Activated CD4-positive, alpha-beta T cell treated with anti-CD3 and anti-CD28 coated beads, Interleukin-10, Interleukin-2, amounts not matched to agents 100 ng/mL and 50 ng/mL, durations not matched to agents 16 hours and 8 hours (primary cell): ENCODE measurements around the gene RSU1.
A peak's percentile ranks its signal among the peaks of the same experiment; 100 is the strongest.
"Not testable (repeated sequence)": the region's sequence is repeated elsewhere in the genome, so short reads cannot be mapped to it uniquely, and the experiment has no call there.

Experiments used
- DNase-seq: peaks from one replicate; pipeline ENCODE4 v3.0.0-alpha.2; 2020

Gene RSU1

DNA sequence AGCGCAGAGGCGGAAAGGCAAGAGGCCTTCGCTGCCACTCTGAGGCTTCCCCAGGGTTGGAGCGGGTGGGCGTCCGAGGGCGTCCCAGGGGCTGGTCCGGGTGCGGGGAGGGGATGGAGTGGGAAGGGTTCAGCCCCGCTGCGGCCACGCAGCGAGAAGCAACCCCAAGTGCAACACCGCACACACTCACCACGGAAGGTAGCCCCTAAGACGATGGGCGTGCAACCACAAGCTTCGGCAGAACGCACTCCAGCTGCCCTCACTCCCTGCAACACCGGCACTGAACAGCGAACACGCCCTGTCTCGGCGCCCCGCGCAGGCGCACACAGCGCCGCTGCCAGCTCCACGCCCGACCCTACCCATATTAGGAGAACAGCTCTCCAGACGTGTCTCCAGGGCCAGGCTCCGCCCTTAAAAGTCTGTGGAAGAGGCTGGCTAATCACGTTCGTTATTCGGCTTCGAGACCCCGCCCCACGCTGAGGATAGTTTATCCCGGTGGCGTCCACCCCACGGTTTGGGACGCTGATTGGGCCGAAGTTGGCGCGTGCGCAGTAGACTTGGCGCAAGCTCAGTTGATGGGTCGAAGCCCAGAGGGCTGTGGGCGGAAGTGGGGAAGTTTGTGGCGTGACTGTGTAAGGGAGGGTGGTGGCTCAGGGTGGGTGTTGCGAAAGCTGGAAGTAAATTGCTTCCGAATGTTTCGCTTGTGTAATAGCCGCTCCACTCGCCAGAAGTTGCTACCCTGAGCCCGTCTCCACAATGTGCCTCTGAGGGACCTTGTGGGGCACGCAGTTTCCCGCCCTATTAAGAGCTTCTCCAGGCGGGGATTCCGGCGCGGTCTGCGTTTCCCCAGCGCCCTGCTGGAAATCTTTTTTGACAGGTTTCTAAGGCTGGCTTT, at the start of gene RSU1:
Gene RSU1, minus strand, starts transcription at position 300 of the 895 bp plus-strand sequence. CDS start 343 bp downstream, outside the sequence.
- DNase-seq: peak; percentile 100

DNA sequence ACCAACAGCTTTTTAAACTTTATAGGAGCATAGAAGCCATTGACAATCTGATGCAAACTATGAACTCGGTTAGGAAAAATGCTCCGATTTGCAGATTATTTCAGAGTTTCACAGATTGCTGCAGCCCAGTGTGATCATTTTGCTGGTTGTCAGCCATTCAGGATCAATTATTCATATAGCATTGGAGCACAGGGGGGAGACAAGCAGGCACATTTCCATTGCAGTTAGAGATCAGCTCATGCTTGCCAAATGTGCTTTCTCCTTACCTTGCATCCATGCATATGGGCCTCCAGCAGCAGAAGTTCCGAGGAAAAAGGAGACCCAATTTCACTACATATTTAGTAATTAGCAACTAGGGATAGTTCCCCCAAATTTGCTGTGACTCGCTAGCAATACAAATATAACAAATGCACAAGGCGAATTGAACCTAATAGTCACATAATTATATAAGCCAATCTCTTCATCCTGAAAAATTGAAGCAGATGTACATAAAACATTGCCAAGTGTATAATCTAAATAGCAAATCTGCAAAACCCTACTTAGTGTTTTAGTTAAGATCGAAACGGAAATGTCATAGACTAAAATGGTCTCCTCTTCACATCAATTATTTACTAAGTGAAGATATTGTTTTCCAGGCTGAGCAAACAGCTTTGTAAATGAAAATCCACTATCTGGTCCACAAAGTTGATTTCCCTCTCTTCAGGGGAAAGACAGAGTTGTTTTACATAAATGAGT, 49.5 kb upstream of the RSU1 start:
- DNase-seq: no peak

DNA sequence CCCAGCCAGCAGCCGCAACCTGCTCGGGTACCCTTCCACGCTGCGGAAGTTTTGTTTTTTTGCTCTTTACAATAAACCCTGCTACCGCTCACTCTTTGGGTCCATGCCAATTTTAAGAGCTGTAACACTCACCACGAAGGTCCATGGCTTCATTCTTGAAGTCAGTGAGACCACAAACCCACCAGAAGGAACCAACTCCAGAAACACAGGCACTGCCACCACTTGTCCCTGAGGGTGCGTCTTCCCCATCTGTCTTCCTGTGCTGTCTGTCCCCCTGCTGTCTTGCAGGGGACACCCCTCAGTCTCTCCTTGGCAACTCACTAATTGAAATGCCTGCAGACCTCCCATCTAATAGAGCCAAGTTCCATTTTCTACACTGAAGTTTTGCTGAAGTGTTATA, 48.5 kb upstream of the RSU1 start:
- no peak for DNase-seq

DNA sequence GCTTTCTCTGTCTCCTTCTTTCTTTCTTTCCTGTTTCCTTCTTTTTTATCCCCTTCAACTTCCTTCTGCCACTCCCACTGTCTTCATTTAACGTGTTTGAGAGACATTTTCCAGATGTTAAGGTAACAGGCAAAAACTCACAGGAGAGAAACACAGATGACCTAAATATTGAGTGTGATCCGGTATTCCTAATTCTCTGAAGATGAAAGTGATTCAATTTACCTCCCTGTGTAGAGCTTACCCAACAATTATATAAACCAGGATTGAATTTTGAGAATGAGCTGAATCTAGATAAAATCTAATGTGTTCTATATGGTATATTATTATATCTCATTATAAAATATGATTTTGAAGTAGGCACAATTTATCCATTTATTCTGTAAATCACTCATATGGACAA, 46.5 kb upstream of the RSU1 start:
- DNase-seq: no peak

DNA sequence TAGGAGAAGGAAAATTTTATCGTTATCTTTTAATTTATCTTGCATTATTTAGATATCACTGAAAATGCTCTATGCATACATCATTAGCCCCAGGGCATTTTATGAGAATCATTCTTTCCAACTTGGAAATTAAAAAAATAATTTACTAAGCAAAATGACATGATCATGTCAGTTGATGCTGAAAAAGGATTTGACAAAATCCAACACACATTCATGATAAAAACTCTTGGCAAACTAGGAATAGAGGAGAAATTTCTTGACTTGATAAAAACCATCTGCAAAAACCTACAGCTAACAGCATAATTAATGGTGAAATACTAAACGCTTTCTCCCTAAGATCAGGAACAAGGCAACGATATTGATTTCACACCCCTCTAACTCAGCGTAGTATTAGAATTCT, 40.2 kb upstream of the RSU1 start:
- DNase-seq: no peak

DNA sequence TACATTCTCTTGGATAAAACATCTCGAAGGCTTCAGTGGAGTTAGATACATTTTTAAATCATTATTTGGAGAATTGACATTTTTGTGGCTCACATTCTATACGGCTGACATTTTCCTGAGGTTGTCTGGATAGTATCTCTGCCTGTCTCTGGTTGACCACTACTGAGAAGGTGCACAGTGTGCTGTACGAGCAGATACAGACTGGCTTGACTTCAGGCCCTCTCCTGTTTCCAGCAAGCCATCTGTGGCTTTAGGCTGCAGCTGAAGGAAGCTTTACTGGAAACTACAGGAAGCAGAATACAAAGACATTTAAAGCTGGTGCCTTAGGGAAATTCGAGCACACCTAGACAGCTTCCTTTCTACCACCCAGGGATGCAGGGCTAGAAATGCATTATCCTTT, 39.3 kb upstream of the RSU1 start:
- DNase-seq: no peak

DNA sequence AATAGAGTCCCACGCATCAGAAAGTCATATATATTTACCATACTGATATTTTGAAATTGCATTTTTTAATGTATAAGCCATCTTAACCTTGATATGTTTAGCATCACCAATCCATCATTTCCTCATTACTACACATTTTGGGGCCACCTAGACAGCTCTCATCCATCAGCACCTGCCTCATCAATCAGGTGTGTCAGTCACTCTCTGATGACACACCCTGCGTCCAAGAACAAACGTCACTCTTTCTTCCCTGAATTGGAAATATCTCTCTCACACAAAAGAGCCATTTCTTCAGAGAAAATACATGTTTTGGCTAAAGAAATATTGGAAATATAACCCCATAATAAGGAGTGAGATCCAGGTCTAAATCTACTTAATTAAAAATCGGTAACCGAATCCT, 38.9 kb upstream of the RSU1 start:
- DNase-seq: no peak

DNA sequence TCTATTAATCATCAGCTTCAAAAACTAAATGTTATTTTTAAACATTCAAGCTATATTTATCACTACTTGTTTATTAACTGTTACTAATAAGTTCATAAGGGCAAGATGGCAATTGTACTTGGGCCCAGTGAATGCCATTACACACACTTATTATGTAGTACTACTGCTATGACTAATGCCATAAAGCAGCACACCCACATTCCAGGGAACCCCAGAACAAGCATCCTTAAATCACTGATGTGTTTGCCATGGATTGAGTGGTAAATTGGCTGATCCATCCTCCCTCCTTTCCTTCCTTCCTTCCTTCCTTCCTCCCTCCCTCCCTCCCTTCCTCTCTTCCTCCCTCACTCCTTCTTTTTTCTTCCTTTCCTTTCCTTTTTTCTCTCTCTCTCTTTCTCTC, 37.4 kb upstream of the RSU1 start:
- DNase-seq: no peak

DNA sequence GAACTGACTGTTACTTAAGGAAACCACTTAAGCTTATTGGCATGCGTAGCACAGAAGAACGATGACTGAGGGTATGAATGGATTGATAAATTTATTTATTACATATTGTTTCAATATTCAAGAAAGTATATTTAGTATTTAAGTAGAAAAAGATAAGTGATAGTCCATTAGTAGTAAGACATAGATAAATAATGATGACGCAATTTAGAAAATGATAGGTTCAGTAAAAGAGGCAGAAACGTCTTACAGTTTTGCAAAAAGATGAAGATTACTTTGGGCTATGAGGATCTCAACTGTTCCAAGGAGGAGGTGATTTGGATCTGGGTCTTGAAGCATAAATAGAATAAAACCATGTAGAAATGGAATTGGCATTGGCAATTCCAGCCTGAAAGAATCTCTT, 36.6 kb upstream of the RSU1 start:
- no peak for DNase-seq

DNA sequence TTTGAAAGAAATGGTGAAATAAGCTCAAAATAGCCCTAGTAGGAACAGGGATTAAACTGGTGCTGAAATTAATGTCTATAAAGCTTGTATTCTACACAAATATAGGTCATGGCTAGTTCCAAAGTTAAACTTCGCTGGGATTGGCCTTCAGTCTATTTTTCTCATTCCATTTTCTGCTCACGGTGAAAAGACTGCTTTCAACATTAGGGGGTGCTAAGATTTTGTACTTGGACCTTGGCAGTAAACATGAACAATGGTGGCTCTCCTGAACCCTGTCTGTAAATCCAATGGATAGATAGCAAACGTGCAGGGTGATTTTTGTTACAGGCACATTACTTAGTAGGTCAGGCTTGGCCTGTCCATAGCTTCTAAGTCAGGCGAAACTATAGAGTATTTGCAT, 36.0 kb upstream of the RSU1 start:
- peak; percentile 32 for DNase-seq

DNA sequence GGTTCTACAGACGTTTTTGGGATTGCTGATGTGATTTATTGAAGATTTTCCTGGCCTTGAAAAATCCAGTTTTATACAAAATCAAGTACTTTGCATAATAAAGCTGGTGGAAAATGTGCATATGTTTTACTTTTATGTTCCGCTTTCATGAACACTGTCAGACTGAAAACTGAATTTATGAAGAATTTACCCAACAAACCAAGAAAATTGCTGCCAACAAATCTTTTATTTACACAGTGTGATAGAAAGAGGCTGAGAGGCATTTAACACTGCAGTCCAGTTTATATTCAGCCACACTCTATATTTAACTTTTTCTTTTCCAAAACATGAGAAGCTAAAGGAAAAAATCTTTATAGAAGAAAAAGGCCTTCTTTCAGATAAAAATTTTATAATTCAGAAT, 35.4 kb upstream of the RSU1 start:
- DNase-seq: no peak

DNA sequence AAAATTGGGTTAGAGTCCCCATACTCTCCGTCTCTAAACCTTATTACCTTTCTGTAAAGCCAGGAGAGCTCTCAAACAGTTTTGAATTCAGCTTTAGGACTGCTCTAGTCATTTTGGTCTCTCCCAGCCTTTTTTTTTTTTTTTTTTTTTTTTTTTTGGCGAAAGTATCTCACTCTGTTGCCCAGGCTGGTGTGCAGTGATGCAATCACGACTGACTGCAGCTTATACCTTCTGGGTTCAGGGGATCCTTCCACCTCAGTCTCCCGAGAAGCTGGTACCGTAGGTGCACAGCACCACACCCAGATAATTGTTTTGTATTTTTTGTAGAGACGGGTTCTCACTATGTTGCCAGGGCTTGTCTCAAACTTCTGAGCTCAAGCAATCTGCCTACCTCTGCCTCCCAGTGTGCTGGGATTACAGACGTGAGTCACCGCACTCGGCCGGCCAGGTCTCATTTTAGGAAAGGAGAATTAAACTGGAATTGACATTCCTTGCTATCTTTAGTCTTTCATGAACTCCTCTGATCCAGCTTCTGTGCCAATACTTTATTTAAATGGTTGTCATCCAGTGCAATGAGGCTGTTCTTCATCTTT, 31.4 kb upstream of the RSU1 start:
- no peak for DNase-seq

DNA sequence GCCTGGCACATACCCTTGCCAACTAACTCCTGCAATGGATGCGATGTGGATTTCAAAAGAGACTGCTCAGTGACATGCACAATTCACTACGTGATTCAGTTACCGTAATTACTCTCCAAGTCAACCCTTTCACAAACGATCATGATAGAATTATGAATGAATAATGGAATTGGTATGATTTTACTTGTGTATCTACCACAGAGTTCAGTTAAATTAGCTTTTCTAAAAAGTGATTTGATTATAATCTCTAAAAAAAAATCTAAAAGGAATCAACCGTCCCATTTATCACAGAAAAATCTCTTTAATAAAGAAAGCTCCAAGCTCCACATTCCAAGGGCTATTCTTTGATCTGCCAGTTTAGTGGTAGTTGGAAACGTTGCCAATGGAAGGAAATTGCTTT, 30.4 kb upstream of the RSU1 start:
- no peak for DNase-seq

DNA sequence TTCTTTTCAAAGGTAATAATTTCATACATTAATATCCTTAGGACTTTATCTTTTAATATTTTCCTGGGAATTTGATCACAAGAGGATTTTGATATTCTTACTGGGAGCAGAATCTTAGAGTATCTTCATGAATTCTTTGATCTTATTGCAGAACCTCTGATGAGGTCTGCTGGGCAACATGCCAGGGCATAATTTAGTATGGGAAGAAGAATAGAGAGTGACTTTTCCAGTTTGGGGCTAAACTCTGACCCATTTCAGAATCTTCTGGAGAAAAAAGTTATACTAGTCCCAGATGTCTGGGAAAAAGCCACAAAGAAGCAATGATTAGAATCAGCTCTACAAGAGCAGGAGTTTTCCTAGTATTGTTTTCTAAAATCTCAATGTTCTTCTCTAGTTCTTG, 28.0 kb upstream of the RSU1 start:
- DNase-seq: no peak

DNA sequence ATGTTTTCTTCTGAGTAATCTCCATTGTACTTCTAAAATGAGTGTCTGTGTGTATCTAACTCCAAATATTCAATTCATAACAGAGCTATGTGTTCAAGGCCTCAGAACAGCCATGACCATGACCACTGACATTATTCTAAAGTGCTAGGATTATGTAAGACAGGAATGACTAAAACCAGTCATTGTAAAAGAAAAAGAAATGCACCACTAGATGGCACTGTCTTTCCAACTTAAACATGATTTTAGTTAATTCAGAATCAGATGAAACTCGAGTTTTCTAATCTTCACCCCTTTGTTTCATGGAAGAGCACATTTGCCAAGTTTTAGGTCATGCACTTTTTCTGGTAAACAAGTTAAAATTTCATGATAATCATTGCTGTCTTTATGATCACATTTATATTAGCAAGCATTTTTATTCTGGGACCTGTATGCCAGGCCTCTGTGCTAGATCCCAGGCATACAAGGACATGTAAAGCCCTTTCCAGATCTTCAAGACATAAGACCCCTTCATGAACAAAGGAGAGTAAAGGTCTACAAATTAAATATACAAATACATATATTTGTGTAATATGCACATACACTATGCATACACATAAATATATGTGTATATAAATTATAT, 26.1 kb upstream of the RSU1 start:
- peak; percentile 80 for DNase-seq

DNA sequence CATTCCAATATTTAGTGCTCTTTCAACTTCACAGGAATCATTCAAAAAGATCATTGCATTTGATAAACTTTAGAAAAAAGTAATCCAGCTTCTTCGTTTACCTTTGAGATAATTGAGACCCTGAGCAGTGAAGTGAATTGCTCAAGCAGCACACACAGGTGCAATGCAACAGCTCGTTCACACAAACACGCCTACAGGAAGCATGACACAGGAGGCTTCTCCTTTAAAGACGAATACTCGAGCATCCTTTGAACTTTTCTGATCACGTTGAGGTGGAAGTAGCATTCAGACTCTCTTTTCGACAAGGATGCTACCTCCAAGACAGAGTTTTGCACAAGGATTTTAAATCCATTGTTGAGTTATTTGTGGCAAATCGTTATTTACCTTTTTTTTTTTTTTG, 18.0 kb upstream of the RSU1 start:
- peak; percentile 48 for DNase-seq

DNA sequence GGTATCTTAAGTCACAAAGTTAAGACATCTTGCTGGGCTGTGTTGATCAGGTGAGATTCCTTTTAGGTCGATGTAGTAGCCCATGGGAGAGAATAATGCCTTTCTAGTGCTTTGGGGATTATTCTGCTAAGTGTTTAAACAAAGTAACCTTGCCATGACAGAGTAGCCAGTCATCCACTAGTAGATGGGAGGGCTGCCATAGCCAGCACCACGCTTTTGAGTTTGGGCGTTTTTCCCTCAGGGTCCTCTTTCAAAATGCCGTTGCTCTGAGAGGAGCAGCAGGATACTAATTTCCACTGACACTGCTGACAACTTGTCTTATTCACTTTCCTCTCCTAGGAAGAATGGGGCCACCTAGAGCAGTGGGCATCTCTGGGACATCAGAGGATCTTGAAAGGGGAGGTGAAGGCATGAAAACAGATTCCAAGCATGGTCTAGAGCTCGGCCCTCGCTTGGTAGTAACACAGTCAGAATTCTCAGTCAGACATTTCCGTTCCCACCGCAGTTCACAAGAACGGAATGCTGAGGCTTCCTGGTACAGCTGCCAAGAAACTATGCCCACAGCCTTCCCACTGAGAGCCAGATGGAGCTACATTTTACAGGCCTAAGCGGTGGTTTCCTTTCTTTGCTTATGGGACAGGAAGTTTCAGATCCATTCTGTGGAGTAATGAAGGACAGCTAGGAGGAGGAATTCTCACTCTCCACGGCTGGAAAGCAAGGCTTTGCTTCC, 15.3 kb upstream of the RSU1 start:
- DNase-seq: no peak

DNA sequence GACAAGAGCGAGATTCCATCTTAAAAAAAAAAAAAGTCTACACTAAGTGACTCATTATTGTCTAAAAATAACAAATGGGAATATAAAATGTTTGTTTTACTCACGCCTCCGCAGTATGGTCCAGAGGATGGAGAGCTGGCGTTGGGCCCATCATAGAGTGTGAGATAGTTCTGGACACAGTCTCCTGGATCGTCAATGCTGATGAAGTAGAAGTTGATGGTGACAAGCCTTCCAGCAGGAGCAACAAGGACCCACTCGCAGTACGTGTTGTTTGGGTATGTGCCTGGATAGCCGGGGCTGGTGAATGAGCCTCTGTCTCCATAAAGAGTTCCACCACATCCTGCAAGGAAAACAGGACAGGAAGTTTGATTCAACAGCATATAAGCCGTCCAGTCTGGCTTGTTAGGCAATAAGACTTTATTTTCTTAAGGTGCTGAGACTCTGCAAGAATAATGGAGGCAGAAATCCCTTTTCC, 11.5 kb upstream of the RSU1 start:
- DNase-seq: no peak

DNA sequence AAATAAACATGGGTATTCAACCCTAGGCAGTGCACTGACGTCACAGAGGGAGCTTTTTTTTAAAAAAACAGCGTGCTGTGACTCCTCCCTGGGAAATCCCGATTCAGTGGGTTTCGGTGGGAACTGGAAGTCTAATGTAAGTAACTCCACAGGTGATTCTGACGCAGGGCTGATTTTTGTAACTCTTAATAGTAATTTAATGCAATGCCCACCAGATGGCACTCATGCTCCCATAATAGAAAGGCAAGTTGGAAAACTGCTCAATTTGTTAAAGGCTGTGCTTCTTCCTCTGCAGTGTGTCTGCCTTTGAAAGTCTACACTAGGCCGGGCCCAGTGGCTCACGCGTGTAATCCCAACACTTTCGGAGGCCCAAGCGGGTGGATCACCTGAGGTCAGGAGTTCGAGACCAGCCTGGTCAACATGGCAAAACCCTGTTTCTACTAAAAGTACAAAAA, 10.9 kb upstream of the RSU1 start:
- DNase-seq: peak; percentile 78

DNA sequence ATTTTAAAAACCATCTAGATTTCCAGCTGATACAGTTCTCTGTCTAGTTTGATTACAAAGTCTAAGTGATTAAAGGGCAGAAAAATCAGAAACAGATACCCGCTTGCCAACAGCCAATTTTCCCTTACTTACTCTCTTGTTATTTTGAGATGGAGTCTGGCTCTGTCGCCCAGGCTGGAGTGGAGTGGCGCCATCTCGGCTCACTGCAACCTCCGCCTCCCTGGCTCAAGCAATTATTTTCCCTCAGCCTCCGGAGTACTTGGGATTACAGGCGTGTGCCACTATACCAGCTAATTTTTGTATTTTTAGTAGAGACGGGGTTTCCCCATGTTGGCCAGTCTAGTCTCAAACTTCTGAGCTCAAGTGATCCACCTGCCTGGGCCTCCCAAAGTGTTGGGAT, 10.2 kb upstream of the RSU1 start:
- not testable (repeated sequence) for DNase-seq

DNA sequence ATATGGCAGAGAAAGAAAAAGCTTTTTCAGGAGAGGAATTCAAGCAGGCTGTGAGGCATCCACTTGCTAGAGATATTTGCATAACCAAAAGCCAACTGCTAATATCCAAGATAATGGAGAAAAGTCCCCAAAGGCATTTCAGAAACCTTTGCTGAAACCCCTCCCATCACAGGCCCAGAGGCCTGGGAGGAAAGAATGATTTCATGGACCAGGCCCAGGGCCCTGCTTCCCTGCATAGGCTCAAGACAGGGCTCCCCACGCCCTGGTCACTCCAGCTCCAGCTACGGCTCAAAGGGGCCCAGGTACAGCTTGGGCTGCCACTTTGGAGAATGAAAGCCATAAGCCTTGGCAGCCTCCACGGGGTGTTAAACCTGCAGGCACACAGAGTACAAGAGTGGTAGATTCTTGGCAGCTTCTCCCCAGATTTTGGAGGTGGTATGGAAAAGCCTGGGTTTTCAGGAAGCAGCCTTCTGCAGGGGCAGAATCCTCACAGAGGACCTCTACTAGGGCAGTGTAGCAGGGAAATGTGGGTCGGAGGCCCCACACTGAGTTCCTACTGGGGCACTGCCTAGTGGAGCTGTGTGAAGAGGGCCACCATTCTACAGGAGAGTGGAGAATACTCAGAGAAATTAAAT, 5.6 kb upstream of the RSU1 start:
- no peak for DNase-seq

DNA sequence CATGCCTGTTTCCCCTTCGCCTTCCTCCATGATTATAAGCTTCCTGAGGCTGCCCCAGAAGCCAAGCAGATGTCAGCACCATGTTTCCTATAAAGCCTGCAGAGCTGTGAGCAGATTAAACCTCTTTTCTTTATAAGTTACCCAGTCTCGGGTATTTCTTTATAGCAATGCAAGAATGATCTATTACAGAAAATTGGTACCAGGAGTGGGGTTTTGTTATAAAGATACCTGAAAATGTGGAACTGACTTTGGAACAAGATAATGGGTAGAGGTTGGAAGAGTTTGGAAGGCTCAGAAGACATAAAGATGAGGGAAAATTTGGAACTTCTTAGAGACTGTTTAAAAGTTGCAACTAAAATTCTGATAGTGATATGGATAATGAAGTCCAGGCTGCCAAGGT, 4.8 kb upstream of the RSU1 start:
- DNase-seq: no peak
